ENCODE results near the gene ARSI.

The ARSI gene

GRCh38 chr5:150309101-150309885 is 6.6 kb upstream of the ARSI start:
- Mint-ChIP-seq H3K27ac (no peak overlapping the region), H3K36me3 (ENCODE audit: low read depth) (no peaks in the 10 kb centered on the region), H3K4me1 (peaks cover 84% of the 10 kb centered on the region), H3K27me3 (ENCODE audit: low read depth, poor library complexity) (peaks cover 6% of the 10 kb centered on the region), H3K4me3 (no peak overlapping the region), H3K9me3 (no peaks in the 10 kb centered on the region)
- DNase-seq = peak; percentile 37
- TF ChIP-seq CTCF (IDR thresholded peaks at IDR 0.05) = no peak

- DNase-seq = no peak
- Mint-ChIP-seq H3K4me3 (no peak overlapping the region), H3K27ac (no peak overlapping the region), H3K4me1 (peaks cover 85% of the 10 kb centered on the region), H3K9me3 (no peaks in the 10 kb centered on the region), H3K36me3 (ENCODE audit: low read depth) (no peaks in the 10 kb centered on the region), H3K27me3 (ENCODE audit: low read depth, poor library complexity) (peaks cover 6% of the 10 kb centered on the region)
- no peak for TF ChIP-seq CTCF (IDR thresholded peaks at IDR 0.05)
Measured at GRCh38 chr5:150307617-150308426, 5.1 kb upstream of the ARSI start.

GRCh38 chr5:150306775-150307174 is 4.1 kb upstream of the ARSI start:
- no peak overlapping the region for H3K4me3 Mint-ChIP-seq
- no peak overlapping the region for H3K27ac Mint-ChIP-seq
- H3K27me3 Mint-ChIP-seq (ENCODE audit: low read depth, poor library complexity) = peaks cover under 1% of the 10 kb centered on the region
- H3K4me1 Mint-ChIP-seq = peaks cover 80% of the 10 kb centered on the region
- no peaks in the 10 kb centered on the region for H3K9me3 Mint-ChIP-seq
- no peak for TF ChIP-seq CTCF (IDR thresholded peaks at IDR 0.05)
- no peaks in the 10 kb centered on the region for H3K36me3 Mint-ChIP-seq (ENCODE audit: low read depth)
- no peak for DNase-seq

- no peaks in the 10 kb centered on the region for H3K9me3 Mint-ChIP-seq
- peaks cover 11% of the 10 kb centered on the region for H3K27me3 Mint-ChIP-seq (ENCODE audit: low read depth, poor library complexity)
- DNase-seq = no peak
- no peak overlapping the region for H3K27ac Mint-ChIP-seq
- H3K4me3 Mint-ChIP-seq = no peak overlapping the region
- peaks cover 83% of the 10 kb centered on the region for H3K4me1 Mint-ChIP-seq
- no peak for TF ChIP-seq CTCF (IDR thresholded peaks at IDR 0.05)
- H3K36me3 Mint-ChIP-seq (ENCODE audit: low read depth) = no peaks in the 10 kb centered on the region
Measured at GRCh38 chr5:150305557-150305956, 2.9 kb upstream of the ARSI start.

GRCh38 chr5:150305095-150305494 is 2.4 kb upstream of the ARSI start:
- peaks cover 83% of the 10 kb centered on the region for H3K4me1 Mint-ChIP-seq
- H3K4me3 Mint-ChIP-seq = no peak overlapping the region
- no peak for DNase-seq
- H3K9me3 Mint-ChIP-seq = no peaks in the 10 kb centered on the region
- no peak for TF ChIP-seq CTCF (IDR thresholded peaks at IDR 0.05)
- H3K27ac Mint-ChIP-seq = no peak overlapping the region
- H3K27me3 Mint-ChIP-seq (ENCODE audit: low read depth, poor library complexity) = peaks cover 11% of the 10 kb centered on the region
- H3K36me3 Mint-ChIP-seq (ENCODE audit: low read depth) = no peaks in the 10 kb centered on the region

Measured in nephron progenitor cell (in vitro differentiated cells).